Fibroblast of mammary gland (primary cell): Measurements from ENCODE around the gene SLC6A12.

ENCODE experiments used
- DNase-seq: peaks from one replicate; pipeline ENCODE4 v3.0.0-alpha.2; 2010; ENCODE audit warnings: low read depth
- H3K4me3 ChIP-seq: 2 replicates; pipeline ENCODE4 v1.5.1; 2011; ENCODE audit warnings: low read depth, mild to moderate bottlenecking, low read length, moderate library complexity; ENCODE audit not compliant: control insufficient read depth
- TF ChIP-seq, protein P1 (sequence below): conservative IDR thresholded peaks from 2 replicates; pipeline ENCODE4 v1.5.1; 2011; ENCODE audit warnings: low read depth, low read length, inconsistent platforms; ENCODE audit not compliant: control insufficient read depth, insufficient read depth

The SLC6A12 gene

DNA sequence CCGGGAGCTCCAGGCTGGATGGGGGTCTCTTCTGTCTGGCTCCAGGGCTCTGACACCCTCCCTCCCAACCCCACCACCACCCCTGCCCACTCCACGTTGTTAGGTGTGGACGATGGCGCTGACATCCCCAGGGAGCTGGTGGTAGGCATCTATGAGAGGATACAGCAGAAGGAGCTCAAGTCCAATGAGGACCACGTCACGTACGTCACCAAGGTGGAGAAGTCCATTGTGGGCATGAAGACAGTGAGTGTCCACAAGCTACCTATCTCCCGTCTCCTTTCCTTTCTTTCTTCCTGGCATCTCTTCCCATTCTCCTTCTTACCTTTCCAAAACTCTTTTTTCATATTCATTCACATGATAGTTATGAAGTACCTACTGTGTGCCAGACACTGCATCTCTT, 52.1 kb downstream of the SLC6A12 start:
- no peak overlapping the region for H3K4me3 ChIP-seq
- TF ChIP-seq, protein P1, sequence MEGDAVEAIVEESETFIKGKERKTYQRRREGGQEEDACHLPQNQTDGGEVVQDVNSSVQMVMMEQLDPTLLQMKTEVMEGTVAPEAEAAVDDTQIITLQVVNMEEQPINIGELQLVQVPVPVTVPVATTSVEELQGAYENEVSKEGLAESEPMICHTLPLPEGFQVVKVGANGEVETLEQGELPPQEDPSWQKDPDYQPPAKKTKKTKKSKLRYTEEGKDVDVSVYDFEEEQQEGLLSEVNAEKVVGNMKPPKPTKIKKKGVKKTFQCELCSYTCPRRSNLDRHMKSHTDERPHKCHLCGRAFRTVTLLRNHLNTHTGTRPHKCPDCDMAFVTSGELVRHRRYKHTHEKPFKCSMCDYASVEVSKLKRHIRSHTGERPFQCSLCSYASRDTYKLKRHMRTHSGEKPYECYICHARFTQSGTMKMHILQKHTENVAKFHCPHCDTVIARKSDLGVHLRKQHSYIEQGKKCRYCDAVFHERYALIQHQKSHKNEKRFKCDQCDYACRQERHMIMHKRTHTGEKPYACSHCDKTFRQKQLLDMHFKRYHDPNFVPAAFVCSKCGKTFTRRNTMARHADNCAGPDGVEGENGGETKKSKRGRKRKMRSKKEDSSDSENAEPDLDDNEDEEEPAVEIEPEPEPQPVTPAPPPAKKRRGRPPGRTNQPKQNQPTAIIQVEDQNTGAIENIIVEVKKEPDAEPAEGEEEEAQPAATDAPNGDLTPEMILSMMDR = no peak
- DNase-seq = no peak

DNA sequence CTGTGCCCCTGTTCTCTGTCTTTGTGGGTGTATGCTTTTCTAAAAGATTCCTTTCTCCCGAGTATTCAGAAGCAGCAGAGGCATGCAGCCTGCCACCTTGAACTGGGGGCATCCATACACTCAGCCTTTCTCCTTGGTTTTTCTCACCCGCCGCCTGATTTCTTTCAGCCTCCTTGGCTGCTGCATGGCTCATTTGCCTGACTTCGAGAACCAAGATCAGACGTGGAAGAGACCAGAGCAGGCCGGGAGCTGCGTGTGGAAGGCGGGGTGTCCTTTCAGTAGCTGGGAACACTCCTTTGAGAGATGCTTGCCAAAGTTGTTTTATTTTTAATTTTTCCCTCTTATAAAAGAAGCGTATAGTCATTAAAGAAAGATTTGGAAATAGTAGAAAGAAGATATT, 53.1 kb downstream of the SLC6A12 start:
- no peak overlapping the region for H3K4me3 ChIP-seq
- TF ChIP-seq, protein P1 = no peak
- no peak for DNase-seq

DNA sequence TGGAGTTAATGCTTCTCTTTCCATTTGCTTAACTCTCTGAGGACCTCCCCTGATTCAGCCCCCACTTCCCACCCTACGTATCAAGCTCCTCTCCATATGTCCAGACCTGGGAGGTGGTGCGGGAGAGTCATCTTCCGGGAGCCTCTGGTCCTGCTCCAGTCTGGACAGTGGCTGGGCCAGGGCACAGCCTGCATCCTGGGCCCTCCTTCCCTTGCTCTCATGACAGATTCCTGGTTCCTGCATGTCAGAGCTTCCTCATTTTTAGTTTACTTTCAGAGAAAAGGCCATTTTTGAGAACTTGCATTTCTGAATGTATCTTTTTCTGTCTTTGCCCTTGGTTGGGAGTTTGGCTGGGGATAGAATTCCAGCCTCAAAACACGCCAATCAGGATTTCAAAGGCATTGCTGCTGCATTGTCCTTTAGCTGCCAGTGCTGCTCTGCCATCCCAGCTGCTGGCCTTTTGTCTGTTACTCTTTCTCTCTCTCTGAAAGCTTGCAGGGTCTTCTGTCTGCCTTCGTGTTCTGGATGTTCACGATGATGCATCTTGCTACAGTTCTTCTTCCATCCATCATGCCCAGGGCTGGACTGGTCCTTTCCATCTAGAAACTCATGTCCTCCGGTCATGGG, 54.7 kb downstream of the SLC6A12 start:
- DNase-seq = no peak
- TF ChIP-seq, protein P1 = no peak
- H3K4me3 ChIP-seq = no peak overlapping the region

DNA sequence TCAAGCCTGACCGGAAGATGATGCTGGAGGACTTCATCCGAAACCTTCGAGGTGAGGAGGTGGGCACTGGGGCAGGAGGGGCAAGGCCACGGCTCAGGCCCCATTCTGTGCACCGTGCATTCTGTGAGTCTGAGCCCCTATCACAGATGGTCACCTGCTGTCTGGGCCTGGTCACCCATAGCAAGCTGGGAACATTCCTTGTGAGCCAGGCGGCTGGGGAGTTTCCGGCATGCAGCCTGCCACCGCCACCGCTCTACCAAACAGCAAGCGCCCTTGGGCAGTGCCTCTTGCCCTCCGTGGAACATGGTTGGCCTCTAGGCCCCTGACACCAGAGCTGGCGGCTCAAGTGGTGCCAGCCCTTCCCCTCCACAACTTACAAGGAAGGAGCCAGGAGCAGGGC, 56.3 kb downstream of the SLC6A12 start:
- TF ChIP-seq, protein P1 = no peak
- DNase-seq = no peak
- no peak overlapping the region for H3K4me3 ChIP-seq

DNA sequence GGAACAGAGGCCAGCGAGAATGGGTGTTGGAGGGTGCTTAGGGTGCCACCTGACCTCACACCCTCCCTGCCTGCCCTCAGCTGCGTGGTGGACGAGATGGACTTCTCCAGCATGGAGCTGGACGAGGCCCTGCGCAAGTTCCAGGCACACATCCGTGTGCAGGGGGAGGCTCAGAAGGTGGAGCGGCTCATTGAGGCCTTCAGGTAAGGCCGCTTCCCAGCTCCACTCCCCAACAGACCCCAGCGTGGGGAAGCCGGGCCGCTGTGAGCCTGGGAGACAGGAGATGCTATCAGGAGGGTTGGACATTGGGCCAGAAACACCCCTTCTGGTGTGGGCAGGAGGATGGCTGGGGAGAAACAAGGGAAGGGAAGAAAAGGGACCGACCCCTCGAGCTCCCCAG, 57.0 kb downstream of the SLC6A12 start:
- H3K4me3 ChIP-seq = no peak overlapping the region
- DNase-seq = no peak
- TF ChIP-seq, protein P1 = no peak

DNA sequence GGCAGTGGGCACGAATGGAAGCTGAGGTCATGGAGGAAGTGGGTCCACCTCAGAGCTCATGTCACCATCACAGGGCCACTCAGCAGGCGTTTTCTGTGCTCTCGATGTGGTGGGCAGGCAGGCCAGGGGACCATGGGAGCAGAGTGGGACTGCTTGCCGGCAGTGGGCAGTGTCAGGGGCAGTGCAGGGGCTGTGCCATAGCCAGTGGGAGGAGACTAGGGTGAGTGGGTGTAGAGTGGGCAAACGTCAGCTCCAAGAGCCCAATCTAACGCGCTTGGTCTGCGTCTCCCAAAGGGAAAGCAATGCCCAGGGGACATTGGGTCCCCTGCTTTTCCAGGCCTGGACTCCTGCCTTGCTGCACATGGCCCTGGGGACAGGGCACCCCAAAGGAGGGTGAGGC, 58.3 kb downstream of the SLC6A12 start:
- no peak overlapping the region for H3K4me3 ChIP-seq
- TF ChIP-seq, protein P1 = no peak
- no peak for DNase-seq

DNA sequence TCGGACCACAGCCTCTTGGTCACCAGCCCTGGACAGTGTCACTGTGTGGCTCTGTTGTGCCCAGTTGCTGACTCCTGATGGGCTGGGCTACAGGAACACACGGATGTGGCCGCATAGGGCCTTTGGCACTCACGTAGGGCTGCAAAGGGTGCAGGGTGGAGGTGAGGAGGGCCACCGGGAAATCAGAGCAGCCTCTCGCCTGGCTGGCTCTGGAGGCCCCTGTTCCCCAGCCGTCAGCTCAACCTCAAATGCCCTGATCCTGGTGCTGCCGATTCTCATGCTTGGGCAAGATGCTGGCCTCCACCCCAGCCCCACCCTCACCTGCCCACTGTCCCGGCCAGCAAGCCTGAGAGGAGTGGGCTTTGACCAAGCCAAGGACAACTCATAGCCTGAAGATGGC, 59.0 kb downstream of the SLC6A12 start:
- DNase-seq = no peak
- TF ChIP-seq, protein P1 = no peak
- no peak overlapping the region for H3K4me3 ChIP-seq
